OCI-LY1 (cell line): ENCODE data around the gene PSMA4.

Experiments
- H2AFZ ChIP-seq: fragments of 200-600 bp; sonication (generic), shearing (Covaris generic); 2 replicates; pipeline ENCODE4 v1.6.0; 2014; ENCODE audit warnings: antibody characterized with exemption, mild to moderate bottlenecking, low read length
- H3F3A ChIP-seq: fragments of 200-600 bp; sonication (generic), shearing (Covaris generic); 2 replicates; pipeline ENCODE4 v1.6.0; 2014; ENCODE audit warnings: mild to moderate bottlenecking, antibody characterized with exemption, low read length, moderate library complexity; ENCODE audit not compliant: insufficient read depth
- H3K27ac ChIP-seq: fragments of 200-600 bp; sonication (generic); 2 replicates; pipeline ENCODE4 v1.5.1; 2014; ENCODE audit warnings: low read length, mixed run types, mild to moderate bottlenecking, low read depth; ENCODE audit not compliant: poor library complexity, severe bottlenecking
- H3K27me3 ChIP-seq: fragments of 200-600 bp; sonication (generic); 2 replicates; pipeline ENCODE4 v1.6.0; 2014; ENCODE audit warnings: antibody characterized with exemption, mild to moderate bottlenecking, low read length, moderate library complexity; ENCODE audit not compliant: insufficient read depth
- H3K36me3 ChIP-seq: fragments of 200-600 bp; sonication (generic); 2 replicates; pipeline ENCODE4 v1.6.1; 2014; ENCODE audit warnings: mild to moderate bottlenecking, antibody characterized with exemption, low read length, moderate library complexity, mixed read lengths; ENCODE audit not compliant: insufficient read depth
- H3K4me1 ChIP-seq: fragments of 200-600 bp; sonication (generic); 2 replicates; pipeline ENCODE4 v1.5.1; 2014; ENCODE audit warnings: mild to moderate bottlenecking, low read length, moderate library complexity; ENCODE audit not compliant: insufficient read depth, severe bottlenecking
- H3K4me2 ChIP-seq: fragments of 200-600 bp; sonication (generic), shearing (Covaris generic); 2 replicates; pipeline ENCODE4 v1.6.1; 2014; ENCODE audit warnings: low read length
- H3K4me3 ChIP-seq: fragments of 200-600 bp; sonication (generic); 2 replicates; pipeline ENCODE4 v1.5.1; 2014; ENCODE audit warnings: low read length, low read depth, mild to moderate bottlenecking, mixed read lengths; ENCODE audit not compliant: poor library complexity, severe bottlenecking
- H3K79me2 ChIP-seq: fragments of 200-600 bp; shearing (Covaris generic); 2 replicates; pipeline ENCODE4 v1.6.1; 2016; ENCODE audit warnings: mixed run types, low read length, mixed read lengths; ENCODE audit not compliant: insufficient read depth
- H3K9ac ChIP-seq: fragments of 200-600 bp; sonication (generic), shearing (Covaris generic); 2 replicates; pipeline ENCODE4 v1.6.1; 2014; ENCODE audit warnings: mild to moderate bottlenecking, low read length, mixed read lengths
- H3K9me2 ChIP-seq: fragments of 200-600 bp; sonication (generic), shearing (Covaris generic); 2 replicates; pipeline ENCODE4 v1.6.1; 2014; ENCODE audit warnings: low read depth, mild to moderate bottlenecking, low read length, mixed read lengths
- H3K9me3 ChIP-seq: fragments of 200-600 bp; shearing (Covaris generic); 2 replicates; pipeline ENCODE4 v1.6.1; 2014; ENCODE audit warnings: low read length, mixed read lengths
- H4K20me1 ChIP-seq: fragments of 200-600 bp; sonication (generic), shearing (Covaris generic); 2 replicates; pipeline ENCODE4 v1.6.0; 2016; ENCODE audit warnings: mild to moderate bottlenecking, low read length; ENCODE audit not compliant: insufficient read depth
- EZH2 ChIP-seq: fragments of 200-600 bp; sonication (generic), shearing (Covaris generic); IDR thresholded peaks from 2 replicates; pipeline ENCODE4 v1.8.0; 2017; ENCODE audit warnings: borderline replicate concordance, mixed run types, mild to moderate bottlenecking, antibody characterized with exemption, low read length, moderate library complexity, mixed read lengths
- TF ChIP-seq, protein P1 (sequence below): fragments of 200-600 bp; sonication (generic), shearing (Covaris generic); IDR thresholded peaks from 2 replicates; pipeline ENCODE4 v1.5.1; 2017; ENCODE audit warnings: mild to moderate bottlenecking, antibody characterized with exemption, low read length, moderate library complexity, mixed read lengths

Gene PSMA4

DNA sequence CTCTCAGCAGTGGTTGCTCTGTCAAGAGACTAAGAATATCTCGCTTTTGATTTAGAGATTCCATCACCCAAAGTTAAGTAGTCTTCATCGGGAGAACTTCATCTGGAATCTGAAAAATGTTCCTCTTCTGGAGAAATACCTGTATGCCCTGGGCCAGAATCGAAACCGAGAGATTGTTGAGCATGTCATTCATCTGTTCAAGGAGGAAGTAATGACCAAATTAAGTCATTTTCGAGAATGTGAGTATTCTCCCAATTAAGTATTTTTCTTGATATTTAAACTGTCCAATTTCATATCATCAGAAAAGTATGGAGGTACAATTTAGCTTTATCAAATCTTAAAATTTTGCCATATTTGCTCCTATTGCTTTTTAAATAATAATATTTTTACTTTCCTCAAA is 12.9 kb upstream of the PSMA4 start:
- H3K4me1 ChIP-seq: peaks cover 4% of the 10 kb centered on the region
- no peaks in the 10 kb centered on the region for H3K79me2 ChIP-seq
- H3K27ac ChIP-seq: no peak overlapping the region
- TF ChIP-seq EZH2: no peak
- TF ChIP-seq, protein P1, sequence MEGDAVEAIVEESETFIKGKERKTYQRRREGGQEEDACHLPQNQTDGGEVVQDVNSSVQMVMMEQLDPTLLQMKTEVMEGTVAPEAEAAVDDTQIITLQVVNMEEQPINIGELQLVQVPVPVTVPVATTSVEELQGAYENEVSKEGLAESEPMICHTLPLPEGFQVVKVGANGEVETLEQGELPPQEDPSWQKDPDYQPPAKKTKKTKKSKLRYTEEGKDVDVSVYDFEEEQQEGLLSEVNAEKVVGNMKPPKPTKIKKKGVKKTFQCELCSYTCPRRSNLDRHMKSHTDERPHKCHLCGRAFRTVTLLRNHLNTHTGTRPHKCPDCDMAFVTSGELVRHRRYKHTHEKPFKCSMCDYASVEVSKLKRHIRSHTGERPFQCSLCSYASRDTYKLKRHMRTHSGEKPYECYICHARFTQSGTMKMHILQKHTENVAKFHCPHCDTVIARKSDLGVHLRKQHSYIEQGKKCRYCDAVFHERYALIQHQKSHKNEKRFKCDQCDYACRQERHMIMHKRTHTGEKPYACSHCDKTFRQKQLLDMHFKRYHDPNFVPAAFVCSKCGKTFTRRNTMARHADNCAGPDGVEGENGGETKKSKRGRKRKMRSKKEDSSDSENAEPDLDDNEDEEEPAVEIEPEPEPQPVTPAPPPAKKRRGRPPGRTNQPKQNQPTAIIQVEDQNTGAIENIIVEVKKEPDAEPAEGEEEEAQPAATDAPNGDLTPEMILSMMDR: no peak
- H3K4me3 ChIP-seq: peak overlapping the region; percentile 26
- no peaks in the 10 kb centered on the region for H3K9me2 ChIP-seq
- H4K20me1 ChIP-seq: no peaks in the 10 kb centered on the region
- H3K4me2 ChIP-seq: peak overlapping the region; percentile 41; the same call in 1 of the 2 replicates
- no peak overlapping the region for H3K9ac ChIP-seq
- H2AFZ ChIP-seq: no peak overlapping the region
- H3K9me3 ChIP-seq: no peaks in the 10 kb centered on the region
- H3F3A ChIP-seq: no peaks in the 10 kb centered on the region
- H3K27me3 ChIP-seq: no peaks in the 10 kb centered on the region
- no peaks in the 10 kb centered on the region; the same call in 1 of the 2 replicates for H3K36me3 ChIP-seq

DNA sequence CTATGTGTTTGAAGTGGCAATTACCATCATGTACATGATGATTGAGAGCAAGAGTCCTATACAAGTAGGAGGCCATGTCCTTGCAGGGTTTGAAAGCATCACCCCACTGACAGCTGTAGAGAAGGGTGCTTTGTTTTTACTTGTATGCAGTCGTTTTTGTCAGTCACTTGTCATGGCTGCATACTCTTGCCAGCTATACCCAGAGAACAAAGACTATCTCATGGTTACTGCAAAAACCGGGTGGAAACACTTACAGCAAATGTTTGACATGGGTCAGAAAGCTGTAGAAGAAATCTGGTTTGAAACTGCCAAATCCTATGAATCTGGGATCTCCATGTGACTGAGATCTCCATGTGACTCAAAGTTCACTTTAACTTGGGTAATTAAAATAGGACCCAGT is 6.9 kb upstream of the PSMA4 start:
- H2AFZ ChIP-seq: no peak overlapping the region
- H3K27ac ChIP-seq: no peak overlapping the region
- no peaks in the 10 kb centered on the region for H3F3A ChIP-seq
- no peaks in the 10 kb centered on the region for H3K9me3 ChIP-seq
- H3K36me3 ChIP-seq: no peaks in the 10 kb centered on the region
- H3K27me3 ChIP-seq: no peaks in the 10 kb centered on the region
- no peak overlapping the region for H3K4me3 ChIP-seq
- H3K4me1 ChIP-seq: no peaks in the 10 kb centered on the region
- H3K9ac ChIP-seq: no peak overlapping the region
- no peaks in the 10 kb centered on the region for H4K20me1 ChIP-seq
- no peaks in the 10 kb centered on the region for H3K79me2 ChIP-seq
- no peak overlapping the region for H3K4me2 ChIP-seq
- H3K9me2 ChIP-seq: no peaks in the 10 kb centered on the region
- no peak for TF ChIP-seq EZH2
- TF ChIP-seq, protein P1: no peak

DNA sequence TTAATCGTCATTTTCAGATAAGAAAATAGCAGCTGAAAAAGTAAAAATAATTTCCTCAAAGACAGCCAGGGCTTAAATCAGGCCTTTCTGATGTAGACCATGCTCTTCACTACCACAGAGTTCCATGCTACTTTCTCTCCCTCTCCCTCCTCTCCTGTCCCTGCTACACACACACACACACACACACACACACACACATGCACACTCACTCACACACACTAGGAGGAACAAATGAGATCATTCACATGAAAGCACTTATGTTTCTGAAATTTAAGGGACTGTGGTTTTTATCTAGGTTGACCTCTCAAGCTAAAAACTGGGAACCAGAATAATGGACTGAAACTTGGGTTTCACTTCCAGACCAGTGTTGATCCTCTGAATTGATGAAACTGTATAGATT is 4.1 kb upstream of the PSMA4 start:
- Histone ChIP-seq H3K27me3 (no peaks in the 10 kb centered on the region), H2AFZ (no peak overlapping the region), H4K20me1 (no peaks in the 10 kb centered on the region), H3K79me2 (peaks cover 7% of the 10 kb centered on the region), H3F3A (no peaks in the 10 kb centered on the region), H3K9ac (no peak overlapping the region), H3K4me3 (no peak overlapping the region), H3K27ac (no peak overlapping the region), H3K4me2 (no peak overlapping the region), H3K9me3 (no peaks in the 10 kb centered on the region), H3K9me2 (no peaks in the 10 kb centered on the region), H3K36me3 (no peaks in the 10 kb centered on the region), H3K4me1 (peaks cover 6% of the 10 kb centered on the region)
- TF ChIP-seq, protein P1: no peak
- no peak for TF ChIP-seq EZH2
